Loucy (cell line): ENCODE results near the gene PUSL1.
"Not testable (repeated sequence)": the region's sequence is repeated elsewhere in the genome, so short reads cannot be mapped to it uniquely, and the experiment has no call there.

Source experiments
- H2AFZ ChIP-seq: fragments of 200-600 bp; sonication (generic); 2 replicates; pipeline ENCODE4 v1.6.0; 2016; ENCODE audit warnings: antibody characterized with exemption, mild to moderate bottlenecking, low read length, moderate library complexity
- H3F3A ChIP-seq: fragments of 200-600 bp; 2 replicates; pipeline ENCODE4 v1.6.0; 2016; ENCODE audit warnings: antibody characterized with exemption, low read depth, mild to moderate bottlenecking
- H3K27me3 ChIP-seq: fragments of 200-600 bp; sonication (generic); 2 replicates; pipeline ENCODE4 v1.6.1; 2014; ENCODE audit warnings: low read length, mild to moderate bottlenecking; ENCODE audit not compliant: insufficient read depth, poor library complexity, severe bottlenecking
- H3K36me3 ChIP-seq: fragments of 200-600 bp; sonication (generic); 2 replicates; pipeline ENCODE4 v1.6.1; 2016; ENCODE audit warnings: low read length; ENCODE audit not compliant: insufficient read depth
- H3K4me1 ChIP-seq: fragments of 200-600 bp; sonication (generic); 2 replicates; pipeline ENCODE4 v1.5.1; 2014; ENCODE audit warnings: low read length, mild to moderate bottlenecking; ENCODE audit not compliant: insufficient read depth, poor library complexity, severe bottlenecking
- H3K4me2 ChIP-seq: fragments of 200-600 bp; sonication (generic); 2 replicates; pipeline ENCODE4 v1.6.0; 2014; ENCODE audit warnings: antibody characterized with exemption, low read length, low read depth, mild to moderate bottlenecking; ENCODE audit not compliant: poor library complexity, severe bottlenecking
- H3K4me3 ChIP-seq: fragments of 200-600 bp; sonication (generic); 2 replicates; pipeline ENCODE4 v1.5.1; 2014; ENCODE audit warnings: low read length, mild to moderate bottlenecking, mixed read lengths; ENCODE audit not compliant: poor library complexity, severe bottlenecking
- H3K79me2 ChIP-seq: fragments of 200-600 bp; sonication (generic); 2 replicates; pipeline ENCODE4 v1.6.1; 2014; ENCODE audit warnings: low read length; ENCODE audit not compliant: insufficient read depth
- H3K9ac ChIP-seq: fragments of 200-600 bp; sonication (generic); 2 replicates; pipeline ENCODE4 v1.6.0; 2014; ENCODE audit warnings: mild to moderate bottlenecking, low read depth, low read length, moderate library complexity; ENCODE audit not compliant: poor library complexity, severe bottlenecking
- H3K9me2 ChIP-seq: fragments of 200-600 bp; sonication (generic); replicated peaks from 2 replicates; pipeline ENCODE4 v1.6.1; 2016; ENCODE audit warnings: low read depth, low read length, mixed read lengths
- H3K9me3 ChIP-seq: fragments of 200-600 bp; sonication (generic); 2 replicates; pipeline ENCODE4 v1.6.1; 2014; ENCODE audit warnings: mild to moderate bottlenecking, antibody characterized with exemption, low read length, low read depth; ENCODE audit not compliant: insufficient read depth
- H4K20me1 ChIP-seq: fragments of 200-600 bp; sonication (generic); 2 replicates; pipeline ENCODE4 v1.6.0; 2014; ENCODE audit warnings: antibody characterized with exemption, low read length, mild to moderate bottlenecking; ENCODE audit not compliant: insufficient read depth, poor library complexity, severe bottlenecking
- CTCF ChIP-seq: fragments of 200-600 bp; sonication (generic); conservative IDR thresholded peaks from 2 replicates; pipeline ENCODE4 v1.5.1; 2014; ENCODE audit warnings: mild to moderate bottlenecking, antibody characterized with exemption, low read length
- EZH2phosphoT487 ChIP-seq: fragments of 200-600 bp; IDR thresholded peaks from 2 replicates; pipeline ENCODE4 v1.6.1; 2018; ENCODE audit warnings: antibody characterized with exemption, mild to moderate bottlenecking, moderate library complexity, borderline replicate concordance

The PUSL1 gene

GRCh38 chr1:1314237-1314586 lies 5.8 kb downstream of the PUSL1 start:
- Histone ChIP-seq H3K9ac (no peak overlapping the region), H3K4me1 (peaks cover 8% of the 10 kb centered on the region), H3K79me2 (peaks cover 29% of the 10 kb centered on the region; the same call in 1 of the 2 replicates), H3K27me3 (no peaks in the 10 kb centered on the region), H3K4me3 (no peak overlapping the region), H3K4me2 (no peak overlapping the region), H2AFZ (no peak overlapping the region), H3K9me2 (no peaks in the 10 kb centered on the region), H4K20me1 (peaks cover 23% of the 10 kb centered on the region), H3K36me3 (peaks cover 40% of the 10 kb centered on the region; the same call in 1 of the 2 replicates), H3F3A (no peaks in the 10 kb centered on the region), H3K9me3 (no peaks in the 10 kb centered on the region)
- TF ChIP-seq CTCF = no peak
- no peak for TF ChIP-seq EZH2phosphoT487

- Histone ChIP-seq H3K79me2 (peaks cover 29% of the 10 kb centered on the region; the same call in 1 of the 2 replicates), H3K9me2 (no peaks in the 10 kb centered on the region), H3K9ac (no peak overlapping the region), H3K27me3 (no peaks in the 10 kb centered on the region), H3K9me3 (no peaks in the 10 kb centered on the region), H3K36me3 (peaks cover 40% of the 10 kb centered on the region; the same call in 1 of the 2 replicates), H3K4me1 (peaks cover 5% of the 10 kb centered on the region), H3K4me3 (no peak overlapping the region), H3K4me2 (no peak overlapping the region), H2AFZ (no peak overlapping the region), H4K20me1 (peaks cover 18% of the 10 kb centered on the region), H3F3A (no peaks in the 10 kb centered on the region)
- TF ChIP-seq CTCF = no peak
Observed at GRCh38 chr1:1314678-1315335, 6.4 kb downstream of the PUSL1 start.

GRCh38 chr1:1315435-1315954 lies 7.1 kb downstream of the PUSL1 start:
- Histone ChIP-seq H3K4me2 (no peak overlapping the region), H3F3A (no peaks in the 10 kb centered on the region), H3K4me3 (no peak overlapping the region), H3K9me2 (no peaks in the 10 kb centered on the region), H3K9ac (no peak overlapping the region), H3K27me3 (no peaks in the 10 kb centered on the region), H4K20me1 (peaks cover 22% of the 10 kb centered on the region), H2AFZ (no peak overlapping the region), H3K9me3 (no peaks in the 10 kb centered on the region), H3K36me3 (peaks cover 40% of the 10 kb centered on the region; the same call in 1 of the 2 replicates), H3K4me1 (peaks cover 7% of the 10 kb centered on the region), H3K79me2 (peaks cover 30% of the 10 kb centered on the region; the same call in 1 of the 2 replicates)
- TF ChIP-seq EZH2phosphoT487 = no peak
- TF ChIP-seq CTCF = no peak

GRCh38 chr1:1316199-1316598 lies 7.8 kb downstream of the PUSL1 start:
- not testable (repeated sequence) for H3K4me1 ChIP-seq, H3K4me3 ChIP-seq, H3K9me2 ChIP-seq, H3F3A ChIP-seq, H3K27me3 ChIP-seq, H3K9me3 ChIP-seq, H3K9ac ChIP-seq, H2AFZ ChIP-seq, H3K4me2 ChIP-seq
- Histone ChIP-seq H4K20me1 (peaks cover 29% of the 10 kb centered on the region), H3K36me3 (peaks cover 37% of the 10 kb centered on the region; the same call in 1 of the 2 replicates), H3K79me2 (peaks cover 37% of the 10 kb centered on the region; the same call in 1 of the 2 replicates)
